ENCODE results near the gene RFESD. TPM values are rescaled to one million over a fixed set of nuclear protein-coding genes. Genes with fewer than 3 reads are reported as not detected.

RFESD gene
- total RNA-seq, 1 experiment from 2014 or later: 2.2 TPM

DNA sequence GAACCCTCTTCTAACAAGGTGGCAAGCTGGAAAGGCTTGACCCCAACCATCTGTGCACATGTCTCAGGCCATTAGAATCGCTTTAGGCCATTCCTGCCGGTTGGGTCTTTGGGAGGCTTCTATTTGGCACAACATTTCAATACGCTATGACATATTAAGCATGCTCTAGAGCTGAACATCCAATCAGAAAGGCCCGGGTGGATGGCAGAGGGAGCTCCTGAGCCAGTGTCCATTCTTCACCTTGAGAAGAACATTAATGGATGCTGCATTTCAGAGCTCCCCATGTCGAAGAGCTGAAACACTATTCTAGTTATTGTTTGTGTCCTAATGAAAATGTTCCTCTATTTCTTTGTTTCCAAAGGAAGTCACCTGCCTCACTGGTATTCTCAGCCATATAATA is 23.4 kb downstream of the RFESD start:
- BruUV-seq (replicated peaks): no TSS peak
- in situ Hi-C loops (cut with HindIII; ENCODE audit: low pct_unique_long_range_greater_than_20kb, low sequenced_read_pairs): no loop called here
- CTCF ChIA-PET: interaction anchor here (0.6 kb wide), 1 partner anchor 60 kb away, joined by 11 read pairs; no protein-coding TSS in a partner anchor
- H3K36me3 ChIP-seq (ENCODE audit: control insufficient read depth, insufficient read depth, low read length): no peaks in the 10 kb centered on the region
- TF ChIP-seq, protein P1, sequence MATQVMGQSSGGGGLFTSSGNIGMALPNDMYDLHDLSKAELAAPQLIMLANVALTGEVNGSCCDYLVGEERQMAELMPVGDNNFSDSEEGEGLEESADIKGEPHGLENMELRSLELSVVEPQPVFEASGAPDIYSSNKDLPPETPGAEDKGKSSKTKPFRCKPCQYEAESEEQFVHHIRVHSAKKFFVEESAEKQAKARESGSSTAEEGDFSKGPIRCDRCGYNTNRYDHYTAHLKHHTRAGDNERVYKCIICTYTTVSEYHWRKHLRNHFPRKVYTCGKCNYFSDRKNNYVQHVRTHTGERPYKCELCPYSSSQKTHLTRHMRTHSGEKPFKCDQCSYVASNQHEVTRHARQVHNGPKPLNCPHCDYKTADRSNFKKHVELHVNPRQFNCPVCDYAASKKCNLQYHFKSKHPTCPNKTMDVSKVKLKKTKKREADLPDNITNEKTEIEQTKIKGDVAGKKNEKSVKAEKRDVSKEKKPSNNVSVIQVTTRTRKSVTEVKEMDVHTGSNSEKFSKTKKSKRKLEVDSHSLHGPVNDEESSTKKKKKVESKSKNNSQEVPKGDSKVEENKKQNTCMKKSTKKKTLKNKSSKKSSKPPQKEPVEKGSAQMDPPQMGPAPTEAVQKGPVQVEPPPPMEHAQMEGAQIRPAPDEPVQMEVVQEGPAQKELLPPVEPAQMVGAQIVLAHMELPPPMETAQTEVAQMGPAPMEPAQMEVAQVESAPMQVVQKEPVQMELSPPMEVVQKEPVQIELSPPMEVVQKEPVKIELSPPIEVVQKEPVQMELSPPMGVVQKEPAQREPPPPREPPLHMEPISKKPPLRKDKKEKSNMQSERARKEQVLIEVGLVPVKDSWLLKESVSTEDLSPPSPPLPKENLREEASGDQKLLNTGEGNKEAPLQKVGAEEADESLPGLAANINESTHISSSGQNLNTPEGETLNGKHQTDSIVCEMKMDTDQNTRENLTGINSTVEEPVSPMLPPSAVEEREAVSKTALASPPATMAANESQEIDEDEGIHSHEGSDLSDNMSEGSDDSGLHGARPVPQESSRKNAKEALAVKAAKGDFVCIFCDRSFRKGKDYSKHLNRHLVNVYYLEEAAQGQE (IDR thresholded peaks at IDR 0.05; ENCODE audit: insufficient read depth in 1 of 2, low read depth in 2 of 2, low read length in 1 of 2): no peak
- TF ChIP-seq, protein P2, sequence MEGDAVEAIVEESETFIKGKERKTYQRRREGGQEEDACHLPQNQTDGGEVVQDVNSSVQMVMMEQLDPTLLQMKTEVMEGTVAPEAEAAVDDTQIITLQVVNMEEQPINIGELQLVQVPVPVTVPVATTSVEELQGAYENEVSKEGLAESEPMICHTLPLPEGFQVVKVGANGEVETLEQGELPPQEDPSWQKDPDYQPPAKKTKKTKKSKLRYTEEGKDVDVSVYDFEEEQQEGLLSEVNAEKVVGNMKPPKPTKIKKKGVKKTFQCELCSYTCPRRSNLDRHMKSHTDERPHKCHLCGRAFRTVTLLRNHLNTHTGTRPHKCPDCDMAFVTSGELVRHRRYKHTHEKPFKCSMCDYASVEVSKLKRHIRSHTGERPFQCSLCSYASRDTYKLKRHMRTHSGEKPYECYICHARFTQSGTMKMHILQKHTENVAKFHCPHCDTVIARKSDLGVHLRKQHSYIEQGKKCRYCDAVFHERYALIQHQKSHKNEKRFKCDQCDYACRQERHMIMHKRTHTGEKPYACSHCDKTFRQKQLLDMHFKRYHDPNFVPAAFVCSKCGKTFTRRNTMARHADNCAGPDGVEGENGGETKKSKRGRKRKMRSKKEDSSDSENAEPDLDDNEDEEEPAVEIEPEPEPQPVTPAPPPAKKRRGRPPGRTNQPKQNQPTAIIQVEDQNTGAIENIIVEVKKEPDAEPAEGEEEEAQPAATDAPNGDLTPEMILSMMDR (IDR thresholded peaks at IDR 0.05): no peak
- no peak for TF ChIP-seq SIN3A (IDR thresholded peaks at IDR 0.05; ENCODE audit: borderline replicate concordance, insufficient read depth, low read depth, low read length)
- TF ChIP-seq TCF7L2 (IDR thresholded peaks at IDR 0.05; ENCODE audit: low read depth, low read length): no peak
- no peak for TF ChIP-seq POLR2AphosphoS5 (IDR thresholded peaks at IDR 0.05; ENCODE audit: low read depth, low read length)
- H3K4me3 ChIP-seq (ENCODE audit: low read depth in 2 of 2, low read length in 2 of 2): no peak overlapping the region
- no peaks in the 10 kb centered on the region for H3K4me1 ChIP-seq (ENCODE audit: control insufficient read depth, insufficient read depth, low read length)
- POLR2A ChIA-PET: no interaction called here
- no peaks in the 10 kb centered on the region for H3K27me3 ChIP-seq (ENCODE audit: control insufficient read depth, insufficient read depth, low read length)
- DNase-seq (ENCODE audit: low read depth, low spot score) (no peak), ATAC-seq (no peak)
- H3K27ac ChIP-seq (ENCODE audit: low read length): no peak overlapping the region
- H3K9me3 ChIP-seq (ENCODE audit: control insufficient read depth, insufficient read depth, low read depth, low read length): no peaks in the 10 kb centered on the region
- intact Hi-C loops (cut with micrococcal nuclease; ENCODE audit: unreplicated experiment): no loop called here

DNA sequence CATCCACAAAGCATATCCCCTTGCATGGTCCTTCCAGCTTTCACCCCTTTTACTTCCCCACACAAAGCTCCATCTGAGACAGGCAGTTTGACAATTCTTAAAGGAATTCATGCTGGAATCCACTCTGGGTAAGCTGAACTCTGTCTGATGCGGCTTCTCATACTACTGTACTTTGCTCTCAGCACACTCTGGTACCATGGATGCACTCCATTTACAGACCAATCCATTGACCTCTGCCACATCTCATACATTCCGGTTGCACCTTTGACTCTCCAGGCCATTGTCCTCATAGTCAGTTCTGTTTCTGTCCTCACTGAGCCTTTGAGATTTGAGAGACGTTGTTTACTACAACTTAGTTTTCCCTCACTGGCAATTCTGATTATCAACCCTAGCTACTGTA is 24.0 kb downstream of the RFESD start:
- Histone ChIP-seq H3K9me3 (ENCODE audit: control insufficient read depth, insufficient read depth, low read depth, low read length) (no peaks in the 10 kb centered on the region), H3K4me1 (ENCODE audit: control insufficient read depth, insufficient read depth, low read length) (no peaks in the 10 kb centered on the region), H3K27ac (ENCODE audit: low read length) (no peak overlapping the region), H3K27me3 (ENCODE audit: control insufficient read depth, insufficient read depth, low read length) (no peaks in the 10 kb centered on the region), H3K4me3 (ENCODE audit: low read depth in 2 of 2, low read length in 2 of 2) (no peak overlapping the region), H3K36me3 (ENCODE audit: control insufficient read depth, insufficient read depth, low read length) (no peaks in the 10 kb centered on the region)
- in situ Hi-C loops (cut with HindIII; ENCODE audit: low pct_unique_long_range_greater_than_20kb, low sequenced_read_pairs) (no loop called here), intact Hi-C loops (cut with micrococcal nuclease; ENCODE audit: unreplicated experiment) (no loop called here)
- ATAC-seq: no peak
- TF ChIP-seq POLR2AphosphoS5 (IDR thresholded peaks at IDR 0.05; ENCODE audit: low read depth, low read length): no peak
- TF ChIP-seq, protein P2 (IDR thresholded peaks at IDR 0.05): no peak
- TF ChIP-seq, protein P1 (IDR thresholded peaks at IDR 0.05; ENCODE audit: insufficient read depth in 1 of 2, low read depth in 2 of 2, low read length in 1 of 2): no peak
- no peak for TF ChIP-seq TCF7L2 (IDR thresholded peaks at IDR 0.05; ENCODE audit: low read depth, low read length)
- no peak for TF ChIP-seq SIN3A (IDR thresholded peaks at IDR 0.05; ENCODE audit: borderline replicate concordance, insufficient read depth, low read depth, low read length)
- CTCF ChIA-PET: interaction anchor here (0.6 kb wide), 1 partner anchor 61 kb away, joined by 11 read pairs; no protein-coding TSS in a partner anchor
- BruUV-seq (replicated peaks): no TSS peak
- POLR2A ChIA-PET: no interaction called here
- DNase-seq (ENCODE audit: low read depth, low spot score): no peak

Data from Panc1 (cell line).